Measurements from ENCODE around the gene SLC27A5. TPM values are rescaled to one million over a fixed set of nuclear protein-coding genes. Genes with fewer than 3 reads are reported as not detected.

Gene SLC27A5
- total and polyA plus RNA-seq, 2 of the 13 experiments (the other 11 are each of a cell fraction or from before 2014, with no cell fraction given) = 30.3 to 40.2 TPM

DNA sequence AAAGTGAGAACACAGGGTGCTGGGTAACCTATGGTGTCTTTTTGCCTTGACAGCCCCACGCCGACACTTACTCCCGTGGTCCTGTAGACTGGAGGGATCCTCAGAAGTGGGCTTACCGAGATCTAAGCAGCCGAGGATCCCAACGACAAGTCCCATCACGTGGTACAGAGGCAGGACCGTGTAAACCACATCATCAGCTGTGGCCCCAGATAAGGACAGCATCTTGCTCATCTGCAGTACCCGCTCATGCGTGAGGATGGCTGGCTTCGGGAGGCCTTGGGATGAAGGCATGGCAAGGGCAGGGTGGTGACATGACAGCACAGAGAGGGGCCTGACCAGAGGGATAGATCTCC is 2.1 kb downstream of the SLC27A5 start (continued):
- TF ChIP-seq, protein P1, sequence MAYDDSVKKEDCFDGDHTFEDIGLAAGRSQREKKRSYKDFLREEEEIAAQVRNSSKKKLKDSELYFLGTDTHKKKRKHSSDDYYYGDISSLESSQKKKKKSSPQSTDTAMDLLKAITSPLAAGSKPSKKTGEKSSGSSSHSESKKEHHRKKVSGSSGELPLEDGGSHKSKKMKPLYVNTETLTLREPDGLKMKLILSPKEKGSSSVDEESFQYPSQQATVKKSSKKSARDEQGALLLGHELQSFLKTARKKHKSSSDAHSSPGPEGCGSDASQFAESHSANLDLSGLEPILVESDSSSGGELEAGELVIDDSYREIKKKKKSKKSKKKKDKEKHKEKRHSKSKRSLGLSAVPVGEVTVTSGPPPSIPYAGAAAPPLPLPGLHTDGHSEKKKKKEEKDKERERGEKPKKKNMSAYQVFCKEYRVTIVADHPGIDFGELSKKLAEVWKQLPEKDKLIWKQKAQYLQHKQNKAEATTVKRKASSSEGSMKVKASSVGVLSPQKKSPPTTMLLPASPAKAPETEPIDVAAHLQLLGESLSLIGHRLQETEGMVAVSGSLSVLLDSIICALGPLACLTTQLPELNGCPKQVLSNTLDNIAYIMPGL (CRISPR knock-in tag; IDR thresholded peaks at IDR 0.05; ENCODE audit: borderline replicate concordance in 1 of 2, low read depth in 1 of 2) = 0 out of 4 replicates have a peak, but pooled peaks of 1 of the 2 experiments have one; percentile 4
- no peak for TF ChIP-seq JUND (CRISPR knock-in tag; IDR thresholded peaks at IDR 0.05)
- TF ChIP-seq EZH2 (conservative IDR thresholded peaks at IDR 0.05; ENCODE audit: low read depth, low read length) = no peak
- TF ChIP-seq, protein P2, sequence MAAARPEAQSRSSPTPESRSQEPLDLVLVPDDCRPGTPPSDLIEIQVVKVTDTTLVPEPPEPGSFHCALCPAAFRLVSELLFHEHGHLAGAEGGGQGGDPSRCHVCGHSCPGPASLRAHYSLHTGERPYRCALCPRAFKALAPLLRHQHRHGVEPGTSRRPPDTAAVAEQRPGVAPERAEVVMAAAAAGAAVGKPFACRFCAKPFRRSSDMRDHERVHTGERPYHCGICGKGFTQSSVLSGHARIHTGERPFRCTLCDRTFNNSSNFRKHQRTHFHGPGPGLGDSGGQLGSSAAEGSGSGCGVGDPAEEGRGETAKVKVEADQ (CRISPR knock-in tag; IDR thresholded peaks at IDR 0.05; ENCODE audit: borderline replicate concordance) = no peak
- TF ChIP-seq RAD51 (IDR thresholded peaks at IDR 0.05; ENCODE audit: borderline replicate concordance) = peak; percentile 68
- TF ChIP-seq, protein P3, sequence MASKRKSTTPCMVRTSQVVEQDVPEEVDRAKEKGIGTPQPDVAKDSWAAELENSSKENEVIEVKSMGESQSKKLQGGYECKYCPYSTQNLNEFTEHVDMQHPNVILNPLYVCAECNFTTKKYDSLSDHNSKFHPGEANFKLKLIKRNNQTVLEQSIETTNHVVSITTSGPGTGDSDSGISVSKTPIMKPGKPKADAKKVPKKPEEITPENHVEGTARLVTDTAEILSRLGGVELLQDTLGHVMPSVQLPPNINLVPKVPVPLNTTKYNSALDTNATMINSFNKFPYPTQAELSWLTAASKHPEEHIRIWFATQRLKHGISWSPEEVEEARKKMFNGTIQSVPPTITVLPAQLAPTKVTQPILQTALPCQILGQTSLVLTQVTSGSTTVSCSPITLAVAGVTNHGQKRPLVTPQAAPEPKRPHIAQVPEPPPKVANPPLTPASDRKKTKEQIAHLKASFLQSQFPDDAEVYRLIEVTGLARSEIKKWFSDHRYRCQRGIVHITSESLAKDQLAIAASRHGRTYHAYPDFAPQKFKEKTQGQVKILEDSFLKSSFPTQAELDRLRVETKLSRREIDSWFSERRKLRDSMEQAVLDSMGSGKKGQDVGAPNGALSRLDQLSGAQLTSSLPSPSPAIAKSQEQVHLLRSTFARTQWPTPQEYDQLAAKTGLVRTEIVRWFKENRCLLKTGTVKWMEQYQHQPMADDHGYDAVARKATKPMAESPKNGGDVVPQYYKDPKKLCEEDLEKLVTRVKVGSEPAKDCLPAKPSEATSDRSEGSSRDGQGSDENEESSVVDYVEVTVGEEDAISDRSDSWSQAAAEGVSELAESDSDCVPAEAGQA (IDR thresholded peaks at IDR 0.05; ENCODE audit: low read depth) = no peak
- TF ChIP-seq, protein P3 (CRISPR knock-in tag; IDR thresholded peaks at IDR 0.05; ENCODE audit: borderline replicate concordance) = no peak
- TF ChIP-seq, protein P4, sequence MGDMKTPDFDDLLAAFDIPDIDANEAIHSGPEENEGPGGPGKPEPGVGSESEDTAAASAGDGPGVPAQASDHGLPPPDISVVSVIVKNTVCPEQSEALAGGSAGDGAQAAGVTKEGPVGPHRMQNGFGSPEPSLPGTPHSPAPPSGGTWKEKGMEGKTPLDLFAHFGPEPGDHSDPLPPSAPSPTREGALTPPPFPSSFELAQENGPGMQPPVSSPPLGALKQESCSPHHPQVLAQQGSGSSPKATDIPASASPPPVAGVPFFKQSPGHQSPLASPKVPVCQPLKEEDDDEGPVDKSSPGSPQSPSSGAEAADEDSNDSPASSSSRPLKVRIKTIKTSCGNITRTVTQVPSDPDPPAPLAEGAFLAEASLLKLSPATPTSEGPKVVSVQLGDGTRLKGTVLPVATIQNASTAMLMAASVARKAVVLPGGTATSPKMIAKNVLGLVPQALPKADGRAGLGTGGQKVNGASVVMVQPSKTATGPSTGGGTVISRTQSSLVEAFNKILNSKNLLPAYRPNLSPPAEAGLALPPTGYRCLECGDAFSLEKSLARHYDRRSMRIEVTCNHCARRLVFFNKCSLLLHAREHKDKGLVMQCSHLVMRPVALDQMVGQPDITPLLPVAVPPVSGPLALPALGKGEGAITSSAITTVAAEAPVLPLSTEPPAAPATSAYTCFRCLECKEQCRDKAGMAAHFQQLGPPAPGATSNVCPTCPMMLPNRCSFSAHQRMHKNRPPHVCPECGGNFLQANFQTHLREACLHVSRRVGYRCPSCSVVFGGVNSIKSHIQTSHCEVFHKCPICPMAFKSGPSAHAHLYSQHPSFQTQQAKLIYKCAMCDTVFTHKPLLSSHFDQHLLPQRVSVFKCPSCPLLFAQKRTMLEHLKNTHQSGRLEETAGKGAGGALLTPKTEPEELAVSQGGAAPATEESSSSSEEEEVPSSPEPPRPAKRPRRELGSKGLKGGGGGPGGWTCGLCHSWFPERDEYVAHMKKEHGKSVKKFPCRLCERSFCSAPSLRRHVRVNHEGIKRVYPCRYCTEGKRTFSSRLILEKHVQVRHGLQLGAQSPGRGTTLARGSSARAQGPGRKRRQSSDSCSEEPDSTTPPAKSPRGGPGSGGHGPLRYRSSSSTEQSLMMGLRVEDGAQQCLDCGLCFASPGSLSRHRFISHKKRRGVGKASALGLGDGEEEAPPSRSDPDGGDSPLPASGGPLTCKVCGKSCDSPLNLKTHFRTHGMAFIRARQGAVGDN (CRISPR knock-in tag; IDR thresholded peaks at IDR 0.05) = peak; percentile 72
- TF ChIP-seq ZNF781 (CRISPR knock-in tag; IDR thresholded peaks at IDR 0.05; ENCODE audit: borderline replicate concordance, not compliant biosample characterization) = no peak
- no peak for TF ChIP-seq ZNF709 (CRISPR knock-in tag; IDR thresholded peaks at IDR 0.05)
- peak; percentile 52; the same call in 1 of the 2 replicates for TF ChIP-seq HDAC1 (CRISPR knock-in tag; IDR thresholded peaks at IDR 0.05)
- no peak for TF ChIP-seq MIER3 (CRISPR knock-in tag; IDR thresholded peaks at IDR 0.05; ENCODE audit: borderline replicate concordance)
- TF ChIP-seq EED (CRISPR knock-in tag; IDR thresholded peaks at IDR 0.05) = no peak
- no peak for TF ChIP-seq MIER2 (CRISPR knock-in tag; IDR thresholded peaks at IDR 0.05)
- TF ChIP-seq NR2F2 (IDR thresholded peaks at IDR 0.05; ENCODE audit: borderline replicate concordance, low read depth) = no peak
- TF ChIP-seq, protein P5, sequence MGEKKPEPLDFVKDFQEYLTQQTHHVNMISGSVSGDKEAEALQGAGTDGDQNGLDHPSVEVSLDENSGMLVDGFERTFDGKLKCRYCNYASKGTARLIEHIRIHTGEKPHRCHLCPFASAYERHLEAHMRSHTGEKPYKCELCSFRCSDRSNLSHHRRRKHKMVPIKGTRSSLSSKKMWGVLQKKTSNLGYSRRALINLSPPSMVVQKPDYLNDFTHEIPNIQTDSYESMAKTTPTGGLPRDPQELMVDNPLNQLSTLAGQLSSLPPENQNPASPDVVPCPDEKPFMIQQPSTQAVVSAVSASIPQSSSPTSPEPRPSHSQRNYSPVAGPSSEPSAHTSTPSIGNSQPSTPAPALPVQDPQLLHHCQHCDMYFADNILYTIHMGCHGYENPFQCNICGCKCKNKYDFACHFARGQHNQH (CRISPR knock-in tag; IDR thresholded peaks at IDR 0.05) = no peak

All from HepG2 (cell line).